SK-N-SH treated with all-trans-retinoic acid at 6 μM for 48 hours (cell line): Measurements from ENCODE around the gene CBX1.

Experiments
- ARNTL ChIP-seq: fragments of 450-650 bp; formaldehyde crosslinking; IDR thresholded peaks from 2 replicates; pipeline ENCODE4 v1.5.0; 2020; ENCODE audit warnings: low read depth, mild to moderate bottlenecking, moderate library complexity, borderline replicate concordance
- CREB5 ChIP-seq: fragments of 250-450 bp; sonication (Bioruptor Pico); IDR thresholded peaks from 2 replicates; pipeline ENCODE4 v1.5.1; 2020; ENCODE audit warnings: low read depth, mild to moderate bottlenecking, moderate library complexity
- CSDC2 ChIP-seq: fragments of 250-450 bp; sonication (Bioruptor Pico); IDR thresholded peaks from 2 replicates; pipeline ENCODE4 v1.5.0; 2020; ENCODE audit warnings: mild to moderate bottlenecking, moderate library complexity
- ZFP3 ChIP-seq: fragments of 250-450 bp; sonication (Bioruptor Pico); IDR thresholded peaks from 2 replicates; pipeline ENCODE4 v1.5.0; 2020; ENCODE audit warnings: mild to moderate bottlenecking, moderate library complexity

GRCh38 chr17:48027322-48027981, 73.8 kb downstream of the CBX1 start:
- no peak for TF ChIP-seq ARNTL (CRISPR knock-in tag)
- TF ChIP-seq CSDC2 (CRISPR knock-in tag): no peak
- TF ChIP-seq ZFP3 (CRISPR knock-in tag): no peak
- no peak for TF ChIP-seq CREB5 (CRISPR knock-in tag)
